ENCODE data around the gene CIROP.

The CIROP gene

DNA sequence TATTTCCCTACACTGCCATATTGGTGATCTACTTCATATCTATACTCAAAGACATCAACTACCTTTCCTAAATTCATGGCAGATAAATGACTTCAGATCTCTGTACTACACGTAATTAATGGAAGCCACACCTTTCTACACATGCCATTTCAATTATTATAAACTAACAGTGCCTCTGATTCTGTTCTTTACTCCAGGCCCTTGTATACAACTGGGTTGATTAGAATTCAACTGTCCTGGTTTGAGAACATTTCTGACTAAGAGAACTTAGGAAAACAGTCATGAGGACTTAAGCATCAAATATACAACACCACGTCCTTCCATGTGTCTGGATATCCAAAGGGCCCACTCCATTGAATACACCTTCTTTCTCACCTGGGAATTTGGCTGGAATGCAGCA, 11.7 kb downstream of the CIROP start:
- DNase-seq, result no peak

DNA sequence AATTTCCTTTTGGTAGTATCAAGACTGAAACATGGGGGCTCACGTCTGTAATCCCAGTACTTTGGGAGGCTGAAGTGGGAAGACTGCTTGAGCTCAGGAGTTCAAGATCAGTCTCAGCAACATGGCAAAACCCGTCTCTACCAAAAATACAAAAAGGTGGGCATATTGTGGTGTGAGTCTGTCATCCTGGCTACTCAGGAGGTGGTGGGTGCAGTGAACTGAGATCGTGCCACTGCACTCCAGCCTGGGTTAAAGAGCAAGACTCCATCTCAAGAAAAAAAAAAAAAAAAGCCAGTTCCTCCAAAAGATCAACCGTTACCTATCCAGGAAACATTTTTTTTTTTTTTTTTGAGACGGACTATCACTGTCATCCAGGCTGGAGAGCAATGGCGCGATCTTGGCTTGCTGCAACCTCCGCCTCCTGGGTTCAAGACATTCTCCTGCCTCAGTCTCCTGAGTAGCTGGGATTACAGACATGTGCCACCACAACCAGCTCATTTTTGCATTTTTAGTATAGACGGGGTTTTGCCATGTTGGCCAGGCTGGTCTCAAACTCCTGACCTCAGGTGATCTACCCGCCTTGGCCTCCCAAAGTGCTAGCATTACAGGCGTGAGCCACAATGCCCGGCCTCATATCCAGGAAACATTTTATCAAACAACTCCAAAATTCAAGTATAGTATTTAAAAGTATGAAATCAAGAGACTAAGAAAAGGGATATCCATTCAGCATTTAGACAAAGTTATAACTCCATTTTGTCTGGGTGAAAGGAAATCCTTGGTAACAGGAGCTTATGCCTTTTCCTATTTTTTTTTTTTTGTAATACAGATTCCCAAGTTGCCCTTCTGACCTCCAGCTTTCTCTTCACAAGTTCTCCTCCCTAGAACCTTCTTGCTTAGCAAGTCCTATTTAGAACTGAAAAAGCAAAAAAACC, 13.2 kb downstream of the CIROP start:
- no peak for DNase-seq

DNA sequence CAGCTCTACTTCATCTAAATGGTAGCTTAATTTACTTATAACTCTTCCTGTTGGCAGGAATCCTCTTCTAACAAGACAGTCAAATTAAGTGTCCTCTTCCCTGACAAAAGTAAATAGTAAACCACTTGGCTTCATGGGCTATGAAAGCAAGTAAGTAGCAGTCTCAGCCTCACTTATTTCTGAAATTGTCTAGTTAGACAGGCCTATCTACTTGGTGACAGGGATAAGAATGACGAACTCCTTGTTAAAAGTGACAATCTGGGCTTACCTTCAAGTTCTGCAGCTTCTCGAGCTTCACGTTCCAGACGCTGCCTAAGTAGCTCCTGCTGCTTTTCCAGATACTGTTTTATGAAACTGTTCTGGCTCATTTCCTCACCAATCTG, 14.5 kb downstream of the CIROP start:
- no peak for DNase-seq

DNA sequence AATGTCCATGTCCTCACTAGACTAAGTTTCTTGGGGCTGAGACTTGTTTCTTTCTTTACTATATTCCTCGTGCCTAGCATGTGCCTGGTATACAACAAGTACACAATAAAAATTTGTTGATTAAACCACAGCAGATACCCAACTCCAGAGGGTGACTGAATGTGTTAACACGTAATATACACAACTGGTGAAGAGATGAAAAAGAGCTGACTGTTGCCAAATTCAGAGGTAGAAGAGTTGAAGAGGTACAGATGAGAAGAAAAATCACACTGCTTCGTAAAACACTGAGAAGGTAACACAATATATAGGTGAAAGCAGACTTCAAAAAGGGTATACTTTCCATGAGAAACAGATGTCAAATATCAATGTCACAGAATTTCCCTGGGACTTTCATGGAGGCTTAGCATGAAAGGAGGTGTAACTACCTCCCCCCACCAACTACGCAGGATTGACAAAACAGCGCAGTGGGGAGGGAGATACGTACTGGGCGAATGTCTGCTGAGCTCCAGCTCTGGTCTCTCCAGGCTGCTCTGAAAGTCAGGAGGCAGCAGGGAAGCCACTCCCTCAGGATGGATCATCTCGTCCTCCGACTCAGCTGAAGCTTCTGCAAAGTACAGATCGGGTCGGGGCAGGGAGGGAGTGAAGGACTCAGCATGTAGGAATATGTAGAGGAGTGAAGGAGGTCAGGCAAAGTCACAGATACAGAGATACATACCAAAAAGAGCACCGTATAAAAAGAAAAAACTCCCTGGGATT, 15.1 kb downstream of the CIROP start:
- no peak for DNase-seq

DNA sequence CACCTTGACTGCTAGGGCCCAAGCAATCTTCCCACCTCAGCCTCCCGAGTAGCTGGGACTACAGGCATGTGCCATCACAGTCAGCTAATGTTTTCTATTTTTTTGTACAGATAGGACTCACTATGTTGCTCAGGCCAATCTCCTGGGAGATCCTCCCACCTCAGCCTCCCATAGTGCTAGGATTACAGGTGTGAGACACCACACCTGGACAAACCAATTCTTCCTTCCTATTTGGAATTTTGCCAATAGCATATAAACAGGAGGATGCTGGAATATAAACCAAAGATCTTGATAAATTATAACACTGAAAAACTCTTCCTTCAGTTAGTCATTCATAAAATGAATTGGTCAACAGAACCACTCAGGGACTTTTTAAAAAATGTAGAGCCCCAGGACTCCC, 18.2 kb downstream of the CIROP start:
- DNase-seq, result no peak

GRCh38 chr14:23085458-23085857, 19.3 kb downstream of the CIROP start:
- DNase-seq, result no peak

- no peak for DNase-seq
Measured at GRCh38 chr14:23080474-23080873, 24.3 kb downstream of the CIROP start.

DNA sequence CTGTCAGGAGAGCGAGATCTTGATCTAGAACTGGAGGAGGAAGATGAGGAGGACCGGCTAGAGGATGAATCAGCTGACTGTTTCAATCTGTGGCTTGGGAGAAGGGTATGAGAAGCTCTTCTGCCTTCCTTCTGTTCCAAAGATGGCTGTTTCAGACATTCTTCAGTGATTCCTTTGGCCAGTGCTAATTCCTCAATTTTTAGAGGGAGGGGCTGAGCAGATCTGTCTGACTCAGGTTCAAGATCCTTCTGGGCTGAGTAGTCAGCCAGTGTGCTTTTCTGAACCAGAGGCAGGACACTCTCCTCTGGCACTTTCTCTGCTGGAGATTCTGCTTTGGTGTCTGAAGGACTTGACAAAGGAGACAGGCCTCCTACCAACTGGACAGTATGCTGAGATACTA, 25.1 kb downstream of the CIROP start:
- no peak for DNase-seq

- no peak for DNase-seq
Measured at GRCh38 chr14:23078692-23079116, 26.1 kb downstream of the CIROP start.

DNA sequence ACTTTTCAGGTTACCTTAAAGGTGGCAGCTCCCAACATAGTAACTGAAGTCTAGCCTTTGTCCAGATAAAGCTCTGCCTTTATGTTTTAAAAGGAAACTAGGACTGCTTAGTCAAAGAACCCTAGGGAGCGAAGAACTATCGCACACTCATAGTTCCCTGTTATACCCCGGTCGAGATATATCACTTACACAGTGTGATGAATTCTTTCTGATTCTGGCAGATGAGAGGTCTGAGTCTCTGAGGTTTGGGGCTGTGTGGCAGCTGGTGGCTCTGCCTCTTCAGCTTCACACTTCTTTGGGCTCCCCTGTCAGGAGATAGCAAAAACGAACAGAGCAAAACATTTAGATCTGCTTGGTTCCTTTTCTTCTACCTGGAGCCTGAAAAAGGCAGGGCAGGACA, 26.8 kb downstream of the CIROP start:
- DNase-seq, result no peak

- no peak for DNase-seq
Measured at GRCh38 chr14:23076785-23077408, 27.9 kb downstream of the CIROP start.

- DNase-seq, result no peak
Measured at GRCh38 chr14:23074906-23075305, 29.9 kb downstream of the CIROP start.

DNA sequence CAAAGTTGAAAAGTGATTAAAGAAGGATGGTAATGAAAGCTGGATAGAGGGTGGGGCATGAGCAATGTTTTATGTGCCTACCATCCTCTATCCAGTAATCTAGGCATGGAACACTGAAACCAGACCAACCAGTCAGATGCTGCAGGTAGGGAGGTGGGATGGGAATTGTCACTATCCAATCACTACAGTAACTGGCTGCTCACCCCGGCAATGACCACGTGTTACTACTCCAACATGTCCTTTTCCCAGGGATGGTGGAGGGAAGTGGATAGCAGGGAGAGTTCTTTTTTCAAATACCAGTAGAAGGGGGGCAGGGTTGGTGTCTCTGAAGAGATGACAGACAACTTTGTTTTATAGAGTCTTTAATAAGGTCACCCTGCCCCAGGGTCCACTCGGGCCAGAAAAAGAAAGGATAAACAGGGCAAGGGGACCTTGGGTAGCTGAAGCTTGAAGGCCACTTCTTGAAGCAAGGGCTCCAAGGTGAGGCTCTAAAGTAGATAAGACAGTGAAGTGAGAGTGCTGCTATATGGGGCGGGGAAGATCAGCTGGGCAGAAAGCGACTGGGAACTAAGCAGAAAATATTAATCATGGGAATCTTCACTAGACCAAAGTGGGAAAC, 32.8 kb downstream of the CIROP start:
- DNase-seq, result no peak

DNA sequence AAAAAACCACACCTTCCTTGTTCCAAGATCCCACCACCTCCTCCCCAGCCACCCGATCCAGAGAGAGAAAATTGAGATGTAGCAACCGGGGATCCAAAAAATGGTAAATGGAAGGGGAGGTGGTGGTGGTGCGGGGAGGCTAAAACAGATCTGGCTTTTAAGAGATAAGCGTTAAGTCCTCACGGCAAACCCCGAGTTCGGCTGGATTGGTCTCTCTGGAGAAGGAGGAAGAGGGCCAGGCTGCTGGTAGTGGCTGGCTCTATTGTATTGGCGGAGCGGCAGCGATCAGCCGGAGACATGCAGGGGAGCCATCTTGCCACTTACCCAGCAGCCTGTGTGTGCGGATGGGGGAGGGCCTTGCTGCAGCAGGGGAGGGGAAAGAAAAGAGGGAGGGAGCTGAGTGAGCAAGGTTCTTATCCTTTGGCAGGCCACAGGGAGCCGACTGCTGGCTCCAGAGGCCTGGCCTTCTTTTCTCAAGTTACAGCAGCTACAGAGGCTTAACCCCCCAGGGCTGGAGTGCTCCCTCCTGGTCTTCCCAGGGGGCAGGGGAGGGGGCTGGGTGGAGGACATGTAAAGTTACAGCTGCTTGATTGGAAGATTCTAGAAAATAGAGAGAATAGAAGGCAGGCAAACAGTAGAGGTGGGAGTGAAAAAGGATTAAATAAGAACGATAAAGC, 33.4 kb downstream of the CIROP start:
- DNase-seq, result no peak

DNA sequence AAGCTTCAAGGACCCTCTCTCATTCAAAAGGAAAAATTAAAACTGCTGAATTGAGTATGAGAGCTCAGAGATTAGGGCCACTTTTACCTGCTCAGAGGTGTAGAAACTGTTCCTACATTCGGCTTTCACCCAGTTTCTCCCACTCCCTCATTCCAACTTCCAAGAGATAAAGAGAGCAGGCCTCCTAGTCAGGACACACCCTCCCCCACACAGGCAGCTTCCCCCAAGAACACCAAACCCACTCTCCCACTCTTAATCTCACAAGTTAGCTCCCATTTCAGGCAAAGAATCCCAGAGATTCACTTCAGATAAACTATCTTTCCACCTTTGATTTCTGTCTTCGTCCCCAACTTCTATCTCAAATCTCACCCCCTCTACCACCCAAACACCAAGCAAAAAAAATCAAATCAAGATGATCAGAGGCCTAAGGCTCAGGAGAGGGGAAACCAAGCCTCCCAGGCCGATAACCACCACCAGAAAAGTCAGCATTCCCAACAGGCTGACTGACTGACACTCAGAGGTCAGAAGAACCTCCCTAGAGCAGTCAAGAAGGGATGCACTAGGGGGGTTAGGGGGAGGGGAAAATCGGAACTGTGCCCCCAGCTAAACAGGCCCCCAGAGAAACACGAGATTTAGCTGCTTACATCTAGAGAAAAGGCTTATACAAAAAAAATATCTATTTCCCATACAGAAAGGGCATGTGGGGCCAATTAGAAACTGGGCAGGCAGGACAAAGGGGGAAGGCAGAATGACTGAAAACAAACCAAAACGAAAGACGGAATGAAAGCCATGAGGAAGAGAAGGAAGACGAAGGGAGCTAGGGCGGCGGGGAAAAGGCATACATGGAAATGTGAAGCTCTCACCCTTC, 34.3 kb downstream of the CIROP start:
- DNase-seq, result no peak

DNA sequence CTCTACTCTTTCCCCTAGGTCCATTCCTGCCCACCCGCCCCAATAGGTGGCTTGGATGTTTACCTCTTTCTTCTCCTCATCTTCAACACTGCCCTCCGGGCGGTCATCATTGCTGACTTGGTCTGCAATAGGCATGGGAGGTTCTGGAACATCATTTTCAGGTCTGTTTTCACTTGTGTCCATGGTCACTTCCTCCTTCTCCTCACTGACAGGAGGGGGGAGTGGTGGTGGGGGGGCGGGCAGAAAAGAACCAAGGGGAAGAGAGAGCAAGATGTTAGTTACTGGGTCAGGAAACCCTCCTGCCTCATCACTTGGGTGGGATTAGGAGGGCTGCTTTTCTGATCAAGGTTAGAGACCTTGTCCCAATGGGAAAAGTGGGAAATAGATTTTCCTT, 35.4 kb downstream of the CIROP start:
- DNase-seq, result no peak

- no peak for DNase-seq
Measured at GRCh38 chr14:23068789-23069412, 35.9 kb downstream of the CIROP start.

DNA sequence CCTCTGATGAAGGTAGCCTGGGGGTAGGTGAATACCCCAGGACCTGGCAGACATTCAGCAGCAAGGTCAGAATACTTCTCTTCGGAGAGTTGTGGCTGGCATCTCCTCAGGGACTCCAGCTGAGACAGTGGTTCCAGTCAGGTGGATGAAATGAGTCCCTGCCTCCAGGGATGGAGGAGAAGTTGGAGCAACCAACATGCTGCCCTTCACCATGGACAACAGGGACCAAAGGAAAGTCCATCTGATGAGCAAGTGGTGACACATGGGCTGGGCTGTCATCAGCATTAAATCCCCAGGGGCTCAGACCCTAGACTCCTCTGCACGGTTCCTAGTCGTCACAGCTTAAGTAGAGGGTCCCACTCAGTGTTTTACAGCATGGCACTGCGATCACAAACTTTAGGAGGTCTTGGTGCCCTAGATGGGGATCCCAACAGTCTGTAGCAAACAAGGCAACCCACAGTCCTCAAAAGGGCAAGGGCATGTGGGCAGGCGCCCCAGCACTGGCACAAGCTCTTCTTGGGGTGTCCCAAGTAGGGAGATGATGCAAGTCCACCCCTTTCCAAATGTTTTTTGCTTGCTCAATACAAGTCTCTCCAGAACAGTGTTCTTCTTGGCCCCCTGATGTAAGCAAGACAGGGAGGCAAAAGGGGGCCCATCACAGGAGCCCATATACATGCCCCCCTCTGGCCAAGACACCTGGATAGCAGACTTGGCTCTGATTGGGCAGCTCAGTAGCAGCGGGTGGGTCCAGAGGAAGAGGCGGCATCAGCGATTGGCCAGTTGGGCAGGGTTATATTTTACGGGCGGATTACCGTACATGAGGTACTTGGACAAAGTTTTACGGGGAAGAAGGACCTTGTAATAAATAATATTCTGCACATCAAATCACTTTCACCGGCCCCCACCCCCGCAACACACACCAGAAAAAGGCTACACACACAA, 36.7 kb downstream of the CIROP start:
- DNase-seq, result no peak

DNA sequence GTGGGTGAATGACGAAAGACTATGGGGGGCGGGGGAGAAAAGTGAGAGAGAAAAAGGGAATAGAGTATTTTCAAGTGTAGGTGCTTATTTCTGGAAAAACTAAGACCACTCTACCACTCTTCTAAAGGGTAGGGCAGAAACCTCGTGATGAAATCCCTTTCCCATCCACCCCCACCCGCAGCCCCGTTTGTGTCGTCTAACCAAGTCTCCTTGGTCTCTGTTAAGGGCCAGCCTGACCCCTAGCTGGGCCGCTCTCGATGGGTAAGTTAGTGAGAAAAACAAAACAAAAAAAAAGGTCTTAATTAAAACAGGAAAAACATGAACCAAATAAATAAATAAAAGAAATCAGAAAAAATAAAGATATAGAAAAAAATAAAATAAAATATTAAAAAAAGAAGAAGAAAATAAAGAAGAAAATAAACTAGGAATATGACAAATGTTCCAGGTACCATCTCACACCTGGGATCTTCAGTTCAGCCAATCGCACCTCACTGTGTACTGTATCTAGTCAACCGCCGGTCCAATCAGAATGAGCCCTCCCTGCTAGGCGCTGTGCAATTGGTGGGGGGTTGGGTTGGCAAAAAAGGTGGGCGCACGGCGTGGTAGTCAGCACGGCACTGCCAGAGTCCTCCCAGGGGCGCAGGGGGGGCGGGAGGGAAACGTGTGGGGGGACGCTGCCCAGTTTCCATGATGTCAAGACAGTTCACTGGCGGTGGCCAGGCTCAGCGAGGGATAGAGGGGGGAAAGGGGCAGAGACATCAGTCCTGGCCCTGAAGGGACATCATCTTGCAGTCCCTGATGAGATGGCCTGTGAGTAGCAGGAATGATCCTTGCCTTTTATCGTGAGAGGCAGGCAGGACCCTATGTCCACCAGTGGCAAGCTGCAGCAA, 37.7 kb downstream of the CIROP start:
- DNase-seq, result no peak

Data from NCI-H146 (cell line).